A204.1 (cell line): Measurements from ENCODE around the gene RGS6.
A peak's percentile ranks its signal among the peaks of the same experiment; 100 is the strongest.

Experiments
- FAIRE-seq: peaks from 2 replicates; lab custom pipeline; 2012; peaks lifted over from hg19 to GRCh38; lab: Jason Lieb, UNC

The RGS6 gene

GRCh38 chr14:72247896-72248465 lies 315.8 kb downstream of the RGS6 start:
- no peak for FAIRE-seq

- FAIRE-seq = no peak
Observed at GRCh38 chr14:72253503-72253902, 321.3 kb downstream of the RGS6 start.

DNA sequence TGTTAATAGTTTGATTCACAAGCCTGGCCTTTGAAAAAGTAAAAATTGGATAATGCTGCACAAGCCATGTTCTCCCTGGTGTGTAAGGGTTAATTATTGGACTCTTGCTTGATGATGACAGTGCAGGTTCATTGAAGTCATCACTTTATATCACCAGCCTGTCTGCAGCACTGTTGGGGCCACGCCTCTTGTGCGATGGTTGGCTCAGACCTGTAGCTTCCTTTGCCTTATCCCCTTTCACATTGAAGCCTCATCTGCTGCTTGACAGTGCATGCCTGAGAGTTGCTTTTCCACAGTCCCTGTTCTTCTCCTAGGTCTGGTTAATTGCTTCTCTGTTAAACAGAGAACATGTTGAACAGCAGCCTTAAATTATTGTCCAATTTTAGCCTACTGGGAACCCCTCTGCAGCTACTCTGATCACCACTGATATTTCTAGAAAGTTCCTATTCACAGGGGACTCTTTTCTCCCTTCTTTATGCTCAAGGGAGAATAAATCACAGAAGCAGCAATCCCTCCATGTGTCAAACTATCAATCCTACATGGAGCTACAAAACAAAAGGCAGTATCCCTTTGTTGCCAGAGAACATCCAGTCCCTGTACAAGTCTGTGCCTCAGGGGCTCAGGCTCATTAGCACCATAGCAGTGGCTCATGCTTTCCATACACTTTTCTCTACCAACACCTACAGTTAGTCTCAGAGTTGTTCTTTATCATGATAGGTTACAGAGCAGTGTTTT lies 322.1 kb downstream of the RGS6 start:
- no peak for FAIRE-seq

GRCh38 chr14:72254937-72255472 lies 322.8 kb downstream of the RGS6 start:
- no peak for FAIRE-seq

DNA sequence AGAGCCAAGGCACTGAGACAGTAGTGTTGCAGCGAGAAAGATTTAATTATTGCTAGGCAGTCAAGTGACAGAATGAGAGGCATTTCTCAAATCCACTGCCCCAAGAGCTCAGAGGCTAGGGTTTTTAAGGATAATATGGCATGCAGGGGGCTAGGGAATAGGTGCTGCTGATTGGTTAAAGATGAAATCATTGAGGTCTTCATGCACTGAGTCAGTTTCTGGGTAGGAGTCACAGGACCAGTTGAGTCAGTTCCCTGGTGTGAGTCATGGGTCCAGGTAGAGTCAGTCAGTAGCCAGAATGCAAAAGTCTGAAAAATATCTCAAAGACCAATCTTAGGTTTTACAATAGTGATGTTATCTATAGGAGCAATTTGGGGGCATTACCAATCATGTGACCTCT lies 323.8 kb downstream of the RGS6 start:
- no peak for FAIRE-seq

DNA sequence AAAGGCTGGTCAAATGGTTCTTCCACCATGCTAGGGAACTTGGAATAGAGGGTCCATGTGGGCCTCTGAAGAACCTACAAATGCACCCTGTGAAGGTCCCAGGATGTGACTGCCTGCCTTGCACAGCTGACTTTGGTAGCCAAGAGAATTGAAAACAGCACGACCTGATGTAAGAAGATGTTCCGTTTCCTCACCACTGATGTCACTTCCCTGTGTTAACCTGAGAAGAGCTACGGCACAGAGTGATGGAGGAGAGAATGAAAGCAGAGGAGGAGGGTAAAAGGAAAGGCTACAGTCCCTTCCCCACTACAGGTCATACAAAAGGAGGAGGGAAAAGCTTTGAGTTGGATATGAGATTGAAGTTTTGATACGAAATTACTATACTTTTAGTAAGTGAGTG lies 328.8 kb downstream of the RGS6 start:
- FAIRE-seq = no peak

DNA sequence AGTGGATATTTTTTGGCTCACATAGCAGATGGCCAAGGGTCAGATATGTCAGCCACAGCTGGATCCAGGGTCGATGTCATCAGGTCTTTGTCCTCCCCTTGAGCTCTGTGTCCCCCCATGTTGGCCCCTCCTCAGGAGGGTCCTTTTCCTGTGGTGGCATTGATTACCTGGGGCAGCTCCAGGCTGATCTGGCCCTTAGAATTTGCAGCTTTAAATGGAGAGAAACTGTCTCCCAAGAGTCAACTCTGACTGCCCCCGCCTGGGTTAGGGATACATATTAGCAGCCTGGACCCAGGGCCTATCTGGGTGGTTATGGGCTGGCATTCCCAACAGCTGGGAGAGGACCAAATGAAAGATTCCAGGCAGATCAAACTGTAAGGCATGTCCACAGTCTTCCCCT lies 330.5 kb downstream of the RGS6 start:
- FAIRE-seq = no peak

GRCh38 chr14:72264716-72265115 lies 332.5 kb downstream of the RGS6 start:
- FAIRE-seq = no peak

DNA sequence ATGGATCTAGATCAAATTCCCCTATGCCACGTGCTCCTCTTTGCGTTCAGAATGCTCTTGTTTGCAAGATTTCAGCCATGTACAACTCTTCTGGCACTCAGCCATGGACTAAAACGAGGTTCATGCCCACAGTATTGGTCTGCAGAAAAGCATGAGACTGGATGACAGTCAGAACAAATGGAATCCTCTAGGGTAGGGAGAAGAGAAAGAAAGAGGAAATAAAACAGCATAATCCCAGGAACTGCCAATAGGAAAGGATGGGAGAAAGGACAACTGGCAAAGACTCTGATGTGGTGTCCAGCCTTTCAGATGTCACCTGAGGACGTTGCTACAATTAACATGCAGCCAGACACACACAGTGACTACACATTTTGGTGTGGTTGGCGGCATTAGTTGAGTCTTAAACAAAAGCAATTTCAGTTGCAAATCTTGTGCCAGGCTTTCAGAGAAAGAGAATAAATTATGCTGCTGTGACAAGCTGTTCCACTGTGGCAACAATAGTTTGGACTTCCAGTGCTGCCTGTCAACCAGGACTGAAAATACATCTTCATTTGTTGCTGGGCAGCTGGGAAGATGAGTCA lies 338.0 kb downstream of the RGS6 start:
- no peak for FAIRE-seq

GRCh38 chr14:72270749-72271148 lies 338.5 kb downstream of the RGS6 start:
- FAIRE-seq = no peak

DNA sequence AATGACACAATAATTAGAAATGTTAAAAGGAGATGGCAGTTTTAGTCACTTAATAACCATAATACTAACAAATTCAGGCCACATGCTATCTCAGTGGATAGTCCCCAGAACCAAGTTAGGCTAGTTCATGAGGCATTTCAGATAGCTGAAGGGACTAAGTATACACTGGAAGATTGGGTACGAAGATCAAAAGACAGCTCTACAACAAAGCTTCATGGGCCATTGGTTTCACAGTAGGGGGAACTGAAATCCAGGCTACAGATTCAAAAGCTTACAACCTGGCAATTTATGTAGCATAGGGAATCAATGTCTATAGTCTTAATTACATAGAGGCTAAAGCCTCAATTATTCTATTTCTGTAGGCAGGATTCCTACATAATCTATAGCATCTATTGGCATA lies 343.0 kb downstream of the RGS6 start:
- FAIRE-seq = no peak

DNA sequence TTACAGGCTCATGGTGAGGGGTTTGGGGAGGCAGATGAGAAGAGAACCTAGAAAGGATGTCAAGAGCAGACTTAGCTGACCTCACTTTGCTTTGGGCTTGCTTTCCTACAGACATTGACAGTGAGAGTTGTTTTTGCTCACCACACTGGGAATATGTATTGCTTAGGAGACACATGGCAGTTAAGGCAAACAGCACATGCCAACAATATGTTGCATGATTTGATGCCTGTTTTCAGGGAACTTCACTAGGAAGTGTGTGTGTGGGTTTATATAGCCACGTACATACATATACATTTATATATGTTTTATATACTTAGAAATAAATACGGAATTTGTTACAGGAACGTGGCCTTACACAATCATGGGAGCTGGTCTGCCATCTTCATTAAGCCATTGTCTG lies 346.1 kb downstream of the RGS6 start:
- FAIRE-seq = no peak

DNA sequence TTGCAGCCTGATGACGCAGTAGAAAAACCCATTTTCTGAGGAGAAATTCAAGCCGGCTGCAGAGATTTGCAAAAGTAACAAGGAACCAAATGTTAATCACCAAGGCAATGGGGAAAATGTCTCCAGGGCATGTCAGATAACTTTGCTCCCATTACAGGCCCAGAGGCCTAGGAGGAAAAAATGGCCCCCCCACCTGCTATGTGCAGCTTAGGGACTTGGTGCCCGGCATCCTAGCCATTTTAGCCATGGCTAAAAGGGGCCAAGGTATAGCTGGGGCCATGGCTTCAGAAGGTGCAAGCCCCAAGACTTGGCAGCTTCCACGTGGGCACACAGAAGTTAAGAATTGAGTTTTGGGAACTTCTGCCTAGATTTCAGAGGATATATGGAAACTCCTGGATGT lies 351.9 kb downstream of the RGS6 start:
- no peak for FAIRE-seq

- no peak for FAIRE-seq
Observed at GRCh38 chr14:72290241-72290640, 358.0 kb downstream of the RGS6 start.

GRCh38 chr14:72291908-72292688 lies 359.9 kb downstream of the RGS6 start:
- peak; percentile 40 for FAIRE-seq

GRCh38 chr14:72292689-72293024 lies 360.4 kb downstream of the RGS6 start:
- FAIRE-seq = no peak

GRCh38 chr14:72301352-72301751 lies 369.1 kb downstream of the RGS6 start:
- FAIRE-seq = no peak

DNA sequence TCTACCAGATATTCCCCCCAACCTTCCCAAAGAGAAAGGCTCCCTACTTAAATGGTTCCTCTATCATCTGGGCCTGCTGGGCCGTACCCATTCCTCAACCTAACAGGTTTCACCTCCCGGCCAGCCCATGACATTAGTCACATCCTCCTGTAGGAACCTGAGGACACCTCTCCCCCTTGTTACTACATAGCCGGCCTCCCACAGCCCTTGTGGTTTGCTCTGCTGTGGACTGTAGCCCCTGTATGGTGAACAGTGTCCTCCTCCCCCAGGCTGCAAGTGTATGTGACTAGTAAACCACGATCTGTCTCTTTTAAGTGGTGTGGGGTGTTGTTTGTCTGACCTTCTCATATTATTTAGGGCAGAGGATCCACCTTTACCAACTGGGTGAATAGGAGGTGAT lies 371.7 kb downstream of the RGS6 start:
- no peak for FAIRE-seq

- FAIRE-seq = no peak
Observed at GRCh38 chr14:72305561-72305960, 373.3 kb downstream of the RGS6 start.

GRCh38 chr14:72308967-72309485 lies 376.8 kb downstream of the RGS6 start:
- FAIRE-seq = no peak

GRCh38 chr14:72311116-72311515 lies 378.9 kb downstream of the RGS6 start:
- FAIRE-seq = no peak

DNA sequence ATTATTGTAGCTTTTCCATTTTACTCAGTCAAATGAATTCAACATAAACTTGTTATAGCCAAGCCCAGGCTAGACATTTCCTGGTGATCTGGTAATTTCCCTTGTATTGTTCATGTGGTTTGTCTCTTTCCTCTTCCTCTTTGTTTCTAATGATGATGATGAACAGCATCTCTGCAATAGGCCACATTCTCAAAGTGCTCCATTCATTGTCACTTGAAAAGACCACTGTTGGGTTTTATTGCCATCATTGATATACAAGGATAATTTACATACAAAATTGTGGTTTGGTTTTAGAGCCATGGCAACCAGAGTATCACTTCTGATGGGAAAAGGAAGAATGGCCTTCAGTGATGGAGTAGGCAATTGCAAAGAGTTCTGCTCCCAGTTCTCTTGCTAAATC lies 379.3 kb downstream of the RGS6 start:
- FAIRE-seq = no peak
